Keratinocyte (primary cell): ENCODE results near the gene GPR152. TPM values are rescaled to one million over a fixed set of nuclear protein-coding genes. Genes with fewer than 3 reads are reported as not detected.

ENCODE experiments used
- DNase-seq: peaks from one replicate; pipeline ENCODE4 v3.0.0-alpha.2; 2011; ENCODE audit warnings: low read depth, missing footprints, low spot score
- FAIRE-seq: peaks from 2 replicates; lab custom pipeline; 2011; peaks lifted over from hg19 to GRCh38; lab: Jason Lieb, UNC
- H2AFZ ChIP-seq: 2 replicates; pipeline ENCODE4 v1.6.0; 2012; ENCODE audit warnings: low read length, control low read depth, inconsistent platforms; ENCODE audit not compliant: control insufficient read depth
- H3K27ac ChIP-seq: 2 replicates; pipeline ENCODE4 v1.5.1; 2011; ENCODE audit warnings: low read length; ENCODE audit not compliant: control insufficient read depth, insufficient read depth
- H3K27me3 ChIP-seq: 3 replicates; pipeline ENCODE4 v1.6.0; 2011; ENCODE audit warnings: low read length; ENCODE audit not compliant: control insufficient read depth, insufficient read depth; ENCODE audit errors: extremely low read depth
- H3K36me3 ChIP-seq, 2 experiments: 2 replicates in 1 of 2; 3 replicates in 1 of 2; pipeline ENCODE4 v1.5.1; 2011; ENCODE audit warnings: low read length in 2 of 2, mild to moderate bottlenecking in 1 of 2; ENCODE audit not compliant: control insufficient read depth in 2 of 2, insufficient read depth in 2 of 2; ENCODE audit errors: extremely low read depth in 1 of 2
- H3K4me1 ChIP-seq: 3 replicates; pipeline ENCODE4 v1.5.1; 2011; ENCODE audit warnings: low read length; ENCODE audit not compliant: control insufficient read depth, insufficient read depth; ENCODE audit errors: extremely low read depth
- H3K4me2 ChIP-seq: 3 replicates; pipeline ENCODE4 v1.6.0; 2011; ENCODE audit warnings: low read depth, low read length; ENCODE audit not compliant: control insufficient read depth, insufficient read depth; ENCODE audit errors: extremely low read depth
- H3K4me3 ChIP-seq, 3 experiments: fragments of 200-600 bp in 1 of 3; sonication (generic) in 1 of 3; 2 replicates in 2 of 3; 3 replicates in 1 of 3; pipeline ENCODE4 v1.5.1; 2011 to 2016; ENCODE audit warnings: low read length in 3 of 3, mild to moderate bottlenecking in 3 of 3, control low read depth in 2 of 3, inconsistent platforms in 1 of 3, low read depth in 1 of 3, mixed read lengths in 1 of 3, mixed run types in 1 of 3, moderate library complexity in 1 of 3; ENCODE audit not compliant: control insufficient read depth in 2 of 3, insufficient read depth in 2 of 3; ENCODE audit errors: extremely low read depth in 1 of 3
- H3K79me2 ChIP-seq: 2 replicates; pipeline ENCODE4 v1.6.0; 2012; ENCODE audit warnings: low read length; ENCODE audit not compliant: control insufficient read depth, insufficient read depth
- H3K9ac ChIP-seq: 3 replicates; pipeline ENCODE4 v1.6.0; 2011; ENCODE audit warnings: low read length; ENCODE audit not compliant: control insufficient read depth, insufficient read depth; ENCODE audit errors: extremely low read depth
- H3K9me1 ChIP-seq: 3 replicates; pipeline ENCODE4 v1.6.0; 2011; ENCODE audit warnings: low read length; ENCODE audit not compliant: control insufficient read depth, insufficient read depth; ENCODE audit errors: extremely low read depth
- H3K9me3 ChIP-seq: 2 replicates; pipeline ENCODE4 v1.5.1; 2012; ENCODE audit warnings: low read depth, low read length; ENCODE audit not compliant: control insufficient read depth
- H4K20me1 ChIP-seq: 3 replicates; pipeline ENCODE4 v1.6.0; 2011; ENCODE audit warnings: low read length; ENCODE audit not compliant: control insufficient read depth, insufficient read depth; ENCODE audit errors: extremely low read depth
- CTCF ChIP-seq, 3 experiments: IDR thresholded peaks in 1 of 3; conservative IDR thresholded peaks in 1 of 3; optimal IDR thresholded peaks in 1 of 3; 2 replicates in 2 of 3; 3 replicates in 1 of 3; pipeline versions ENCODE3 to v1.5.1; 2011; ENCODE audit warnings: low read length in 3 of 3, mild to moderate bottlenecking in 3 of 3, moderate library complexity in 2 of 3, control low read depth in 1 of 3, inconsistent platforms in 1 of 3; ENCODE audit not compliant: insufficient read depth in 2 of 3; ENCODE audit errors: extremely low read depth in 1 of 3
- EZH2 ChIP-seq: IDR thresholded peaks from one replicate; pipeline ENCODE4 v1.6.1; 2012; ENCODE audit warnings: inconsistent platforms, mild to moderate bottlenecking, low read length, moderate library complexity
- dilution Hi-C: fragments of 300-500 bp; cut with MboI; formaldehyde crosslinking; loops from one replicate; pipeline ENCODE4 v1.7.0; 2020; ENCODE audit warnings: low sequenced_read_pairs; ENCODE audit not compliant: extremely low pct_ligation_motif_present
- polyA plus RNA-seq, 5 experiments: library from polyadenylated mRNA; depleted of rRNA in 3 of 5; stranded (reverse) in 3 of 5; stranded (forward) in 1 of 5; unstranded in 1 of 5; fragments of >200 nt; gene quantifications; 1 replicate in 1 of 5; 2 replicates in 3 of 5; 3 replicates in 1 of 5; pipeline versions ENCODE4 v1.2.1 to v1.2.3, GENCODE V29; 2011 to 2012; ENCODE audit warnings: missing spikeins in 2 of 5, low read depth in 1 of 5, low replicate concordance in 1 of 5

GPR152 gene
- polyA plus RNA-seq, 1 donor (not counting 4 experiments of a cell fraction or from before 2014, with no cell fraction given), result not detected

- Histone ChIP-seq H3K27me3 (no peaks in the 10 kb centered on the region), H3K36me3 (no peaks in the 10 kb centered on the region), H4K20me1 (no peaks in the 10 kb centered on the region), H3K9me1 (no peaks in the 10 kb centered on the region), H3K79me2 (no peaks in the 10 kb centered on the region), H3K9me3 (no peaks in the 10 kb centered on the region), H3K27ac (no peak overlapping the region), H3K4me3 (no peak overlapping the region), H3K4me2 (no peak overlapping the region), H3K9ac (no peak overlapping the region), H3K4me1 (no peaks in the 10 kb centered on the region), H2AFZ (no peak overlapping the region)
- TF ChIP-seq CTCF (optimal IDR thresholded peaks at IDR 0.05 in 1 of 3, IDR thresholded peaks at IDR 0.05 in 1 of 3, conservative IDR thresholded peaks at IDR 0.05 in 1 of 3; ENCODE audit: extremely low read depth in 1 of 3, insufficient read depth in 2 of 3, low read length in 3 of 3) (no peak), EZH2 (no peak)
- dilution Hi-C loops, result no loop called here
- FAIRE-seq (no peak), DNase-seq (no peak)
These were observed 1.5 kb downstream of the GPR152 start for GRCh38 chr11:67450796-67451657.

GRCh38 chr11:67449116-67449844 is 3.2 kb downstream of the GPR152 start:
- Histone ChIP-seq H3K27ac (no peak overlapping the region), H3K36me3 (no peaks in the 10 kb centered on the region), H3K79me2 (no peaks in the 10 kb centered on the region), H3K4me3 (no peak overlapping the region), H3K27me3 (no peaks in the 10 kb centered on the region), H3K4me2 (no peak overlapping the region), H2AFZ (no peak overlapping the region), H3K9me3 (no peaks in the 10 kb centered on the region), H3K9ac (no peak overlapping the region), H3K4me1 (no peaks in the 10 kb centered on the region), H3K9me1 (no peaks in the 10 kb centered on the region), H4K20me1 (no peaks in the 10 kb centered on the region)
- no peak for TF ChIP-seq CTCF (optimal IDR thresholded peaks at IDR 0.05 in 1 of 3, IDR thresholded peaks at IDR 0.05 in 1 of 3, conservative IDR thresholded peaks at IDR 0.05 in 1 of 3; ENCODE audit: extremely low read depth in 1 of 3, insufficient read depth in 2 of 3, low read length in 3 of 3)
- no peak for TF ChIP-seq EZH2
- dilution Hi-C loops, result no loop called here
- no peak for DNase-seq
- no peak for FAIRE-seq
